ENCODE measurements around the gene ULK4.

Gene ULK4

GRCh38 chr3:41352510-41352909 lies 609.4 kb downstream of the ULK4 start:
- H3K27me3 ChIP-seq (ENCODE audit: insufficient read depth, poor library complexity, severe bottlenecking): no peaks in the 10 kb centered on the region
- no peak overlapping the region for H3K27ac ChIP-seq (replicated peaks)
- H3K4me3 ChIP-seq (replicated peaks; ENCODE audit: insufficient read depth, low read length): no peak overlapping the region
- TF ChIP-seq GABPA (IDR thresholded peaks at IDR 0.05; ENCODE audit: low read depth) (no peak), REST (IDR thresholded peaks at IDR 0.05; ENCODE audit: insufficient replicate concordance, low read depth) (no peak), POLR2AphosphoS5 (IDR thresholded peaks at IDR 0.05; ENCODE audit: low read depth) (no peak), SPI1 (IDR thresholded peaks at IDR 0.05; ENCODE audit: borderline replicate concordance, low read depth) (no peak), CTCF (IDR thresholded peaks at IDR 0.05; ENCODE audit: insufficient read depth, low read length) (no peak)
- DNase-seq (ENCODE audit: low read depth in 1 of 2, low spot score in 1 of 2): no peak

GRCh38 chr3:41350441-41350840 lies 611.5 kb downstream of the ULK4 start:
- H3K27ac ChIP-seq (replicated peaks): no peak overlapping the region
- H3K27me3 ChIP-seq (ENCODE audit: insufficient read depth, poor library complexity, severe bottlenecking): no peaks in the 10 kb centered on the region
- DNase-seq (ENCODE audit: low read depth in 1 of 2, low spot score in 1 of 2): no peak
- no peak overlapping the region for H3K4me3 ChIP-seq (replicated peaks; ENCODE audit: insufficient read depth, low read length)
- TF ChIP-seq SPI1 (IDR thresholded peaks at IDR 0.05; ENCODE audit: borderline replicate concordance, low read depth) (no peak), CTCF (IDR thresholded peaks at IDR 0.05; ENCODE audit: insufficient read depth, low read length) (no peak), REST (IDR thresholded peaks at IDR 0.05; ENCODE audit: insufficient replicate concordance, low read depth) (no peak), GABPA (IDR thresholded peaks at IDR 0.05; ENCODE audit: low read depth) (no peak), POLR2AphosphoS5 (IDR thresholded peaks at IDR 0.05; ENCODE audit: low read depth) (no peak)

GRCh38 chr3:41348401-41348800 lies 613.5 kb downstream of the ULK4 start:
- DNase-seq (ENCODE audit: low read depth in 1 of 2, low spot score in 1 of 2): no peak
- Histone ChIP-seq H3K27me3 (ENCODE audit: insufficient read depth, poor library complexity, severe bottlenecking) (no peaks in the 10 kb centered on the region), H3K4me3 (replicated peaks; ENCODE audit: insufficient read depth, low read length) (no peak overlapping the region), H3K27ac (replicated peaks) (no peak overlapping the region)
- no peak for TF ChIP-seq GABPA (IDR thresholded peaks at IDR 0.05; ENCODE audit: low read depth)
- TF ChIP-seq POLR2AphosphoS5 (IDR thresholded peaks at IDR 0.05; ENCODE audit: low read depth): no peak
- TF ChIP-seq REST (IDR thresholded peaks at IDR 0.05; ENCODE audit: insufficient replicate concordance, low read depth): no peak
- TF ChIP-seq SPI1 (IDR thresholded peaks at IDR 0.05; ENCODE audit: borderline replicate concordance, low read depth): no peak
- TF ChIP-seq CTCF (IDR thresholded peaks at IDR 0.05; ENCODE audit: insufficient read depth, low read length): no peak
